Amniotic stem cell (primary cell): ENCODE measurements around the gene FAM184B.
"Not testable (repeated sequence)": the region's sequence is repeated elsewhere in the genome, so short reads cannot be mapped to it uniquely, and the experiment has no call there.

Experiments used
- DNase-seq: peaks from one replicate; lab custom pipeline; 2025; lab: John Stamatoyannopoulos, UW

The FAM184B gene

DNA sequence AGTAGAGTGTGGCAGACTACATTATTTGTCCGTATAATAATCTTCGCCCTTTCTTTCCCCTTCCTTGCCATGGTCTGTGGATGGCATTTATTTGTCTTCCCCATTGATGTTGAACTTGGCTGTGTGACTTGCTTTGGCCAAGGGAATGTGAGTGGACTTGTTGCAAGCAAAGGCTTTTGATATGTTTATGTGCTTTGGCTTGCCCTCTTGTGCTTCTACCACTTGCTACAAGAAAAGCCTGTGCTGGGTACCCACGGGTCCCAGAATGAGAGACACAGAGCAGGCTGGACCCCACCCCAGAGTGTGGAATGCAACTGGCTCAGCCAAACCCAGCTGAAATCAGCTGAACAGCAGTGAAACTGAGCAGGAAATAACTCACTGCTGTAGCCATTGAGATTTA, 63.0 kb downstream of the FAM184B start:
- no peak for DNase-seq

DNA sequence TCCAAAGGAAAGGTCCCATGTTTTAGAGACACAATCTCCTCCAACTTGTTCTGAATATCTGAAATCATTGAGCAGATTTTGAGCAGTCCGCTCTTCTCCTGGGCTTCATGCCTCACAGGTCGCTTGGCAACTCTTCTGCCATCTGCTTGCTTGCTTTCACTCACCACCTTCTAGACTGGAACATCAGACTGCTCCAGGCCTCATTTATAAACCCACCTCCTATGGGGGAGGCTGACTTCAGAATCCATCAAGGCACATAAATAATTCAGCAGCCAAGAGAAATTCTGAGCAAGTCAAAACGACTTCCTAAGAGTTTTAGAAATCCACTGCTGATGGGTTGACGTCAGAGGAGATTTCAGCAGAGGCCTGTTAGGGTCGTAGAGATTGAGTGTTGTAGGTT, 64.1 kb downstream of the FAM184B start:
- no peak for DNase-seq

DNA sequence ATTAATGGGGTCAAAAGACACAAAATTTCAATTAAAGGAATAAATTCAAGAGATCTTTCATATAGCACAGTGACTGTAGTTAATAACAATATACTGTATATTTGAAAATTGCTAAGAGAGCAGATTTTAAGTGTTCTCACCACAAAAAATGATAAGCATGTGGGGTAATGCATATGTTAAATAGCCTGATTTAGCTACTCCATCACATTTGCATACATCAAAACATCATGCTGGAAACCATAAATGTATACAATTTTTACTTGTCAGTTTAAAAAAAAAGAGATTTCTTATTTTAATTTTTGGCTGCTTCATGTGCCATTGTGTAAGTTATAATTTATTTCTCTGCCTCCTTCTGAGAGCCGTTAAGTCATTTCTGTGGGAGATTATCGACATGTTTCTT, 65.9 kb downstream of the FAM184B start:
- no peak for DNase-seq

DNA sequence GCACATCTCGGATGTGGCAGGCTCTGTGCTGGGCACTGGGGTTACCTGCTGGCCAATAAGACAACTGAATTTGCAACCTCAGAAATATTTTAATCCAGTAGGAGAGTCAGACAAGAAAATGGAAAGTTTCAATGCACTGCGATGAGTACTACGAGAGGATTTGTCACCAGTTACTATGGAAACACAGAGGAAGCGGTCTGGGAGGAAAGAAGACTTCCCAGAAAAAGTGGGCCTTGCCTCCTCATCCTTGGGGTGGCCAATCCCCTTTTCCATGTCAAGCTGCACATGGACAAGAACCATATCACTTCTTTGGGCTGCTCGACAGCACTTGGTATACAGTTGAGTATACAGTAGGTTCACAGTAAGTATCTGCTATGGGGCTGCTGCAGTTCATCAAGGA, 67.6 kb downstream of the FAM184B start:
- no peak for DNase-seq

DNA sequence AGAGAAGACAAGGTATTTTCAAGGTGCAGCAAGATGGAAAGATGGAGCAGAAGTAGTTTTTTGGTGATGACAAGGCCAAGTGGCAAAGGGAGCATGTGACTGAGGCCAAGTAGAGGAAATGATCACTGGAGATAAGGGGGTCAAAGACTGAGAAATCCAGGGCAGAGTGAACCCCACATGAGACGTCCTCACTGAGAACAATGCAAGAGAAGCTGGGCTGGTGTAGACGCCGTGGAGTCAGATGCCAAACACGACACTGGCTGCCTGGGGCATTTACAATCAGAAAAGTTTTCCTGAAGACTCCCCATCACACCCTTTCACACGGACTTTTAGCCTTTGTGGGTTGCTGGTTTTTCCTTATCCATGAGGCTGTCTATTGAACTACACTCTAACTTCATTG, 69.3 kb downstream of the FAM184B start:
- DNase-seq = no peak

DNA sequence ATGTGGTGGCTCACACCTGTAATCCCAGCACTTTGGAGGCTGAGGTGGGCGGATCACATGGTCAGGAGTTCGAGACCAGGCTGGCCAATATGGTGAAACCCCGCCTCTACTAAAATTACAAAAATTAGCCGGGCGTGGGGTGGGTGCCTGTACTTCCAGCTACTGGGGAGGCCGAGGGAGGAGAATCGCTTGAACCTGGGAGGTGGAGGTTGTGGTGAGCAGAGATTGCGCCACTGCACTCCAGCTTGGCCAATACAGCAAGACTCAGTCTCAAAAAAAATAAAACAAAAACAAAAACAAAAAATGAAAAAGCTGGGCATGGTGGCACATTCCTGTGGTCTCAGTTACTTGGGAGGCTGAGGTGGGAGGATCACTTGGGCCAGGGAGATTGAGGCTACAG, 70.2 kb downstream of the FAM184B start:
- not testable (repeated sequence) for DNase-seq

DNA sequence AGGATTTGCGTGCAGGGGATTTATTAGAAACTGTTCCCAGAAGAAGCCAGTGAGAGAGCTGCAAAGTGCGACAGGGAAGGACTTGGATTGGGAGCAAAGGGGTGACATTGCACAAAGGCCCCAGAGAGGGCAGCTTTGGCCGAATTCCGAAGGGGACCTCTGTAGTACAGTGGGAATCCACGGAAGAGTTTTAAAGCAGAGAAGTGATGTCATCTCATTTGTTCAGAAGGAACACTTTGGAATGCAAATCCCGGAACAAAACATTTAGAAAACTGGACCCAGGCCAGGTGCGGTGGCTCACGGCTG, 71.7 kb downstream of the FAM184B start:
- no peak for DNase-seq

DNA sequence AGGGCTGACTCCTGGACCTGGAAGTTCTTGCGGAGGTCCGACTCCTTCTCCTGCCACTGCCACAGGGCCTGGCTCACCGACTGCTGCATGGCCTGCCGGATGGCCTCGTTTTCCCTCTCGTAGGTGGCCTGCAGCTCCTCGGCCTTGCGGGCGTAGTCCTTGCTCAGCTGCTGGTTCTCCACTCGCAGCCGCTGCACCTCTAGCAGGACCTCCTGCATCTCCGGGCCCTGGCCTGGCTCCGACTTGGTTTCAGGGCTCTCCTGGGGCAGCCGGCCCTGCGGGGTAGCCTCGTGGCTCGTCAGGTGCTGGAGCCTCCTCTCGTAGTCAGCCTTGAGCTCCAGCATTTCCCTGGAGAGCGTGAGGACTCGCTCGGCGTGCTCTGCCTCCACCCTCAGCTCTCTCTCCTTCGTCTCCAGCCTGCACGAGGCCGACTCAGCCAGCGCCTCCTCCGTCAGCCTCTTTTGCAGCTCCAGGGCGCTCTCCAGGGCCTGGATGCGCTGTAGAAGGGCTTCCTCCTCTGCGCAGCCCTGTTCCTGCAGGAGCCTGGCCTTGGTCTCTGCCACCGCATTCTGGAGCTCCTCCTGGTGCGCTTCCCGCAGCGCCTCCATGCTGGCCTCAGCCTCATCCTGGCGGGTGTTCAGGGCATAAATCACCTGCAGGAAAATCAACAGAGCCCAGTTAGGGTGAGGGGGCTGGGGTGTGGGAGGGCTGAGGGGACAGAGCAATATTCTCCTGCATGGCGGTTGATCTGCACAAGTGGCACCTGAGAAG, 72.2 kb downstream of the FAM184B start:
- no peak for DNase-seq

DNA sequence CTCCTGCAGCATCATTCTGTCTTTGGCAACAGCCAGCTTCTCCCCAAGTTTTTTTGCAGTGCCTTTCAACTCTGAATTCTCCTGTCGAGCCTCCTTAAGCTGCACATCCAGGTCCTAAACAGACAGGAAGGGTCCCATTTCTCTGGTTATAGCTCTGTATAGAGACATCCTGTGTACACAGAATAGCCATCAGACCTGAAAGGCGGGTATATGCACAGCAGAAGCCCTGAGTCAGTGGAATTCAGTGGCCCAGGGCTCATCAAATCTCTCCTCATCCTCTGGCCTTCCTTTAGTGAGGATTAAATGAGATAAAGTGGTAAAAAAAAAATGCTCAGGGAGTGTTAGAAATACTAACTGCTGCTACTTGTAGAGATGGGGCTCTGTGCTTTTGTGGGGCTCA, 73.8 kb downstream of the FAM184B start:
- no peak for DNase-seq

DNA sequence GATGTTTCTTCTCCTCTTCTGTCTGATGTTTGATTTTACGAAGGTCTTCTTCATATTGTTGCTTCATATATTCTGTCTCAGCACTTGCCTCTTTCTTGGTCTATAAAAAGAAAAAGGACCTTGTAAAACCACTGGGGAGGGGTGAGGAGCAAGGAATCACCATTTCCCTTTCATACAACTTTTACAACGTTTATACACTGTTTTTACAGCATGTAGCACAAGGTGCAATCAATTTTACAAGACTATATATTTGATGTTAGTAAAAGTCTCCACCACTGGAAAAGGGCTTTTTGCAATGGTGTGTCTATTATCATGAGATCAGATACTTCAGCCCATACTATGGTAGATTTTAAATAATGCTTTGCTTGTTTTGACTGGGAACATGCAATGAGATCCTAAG, 76.3 kb downstream of the FAM184B start:
- no peak for DNase-seq

DNA sequence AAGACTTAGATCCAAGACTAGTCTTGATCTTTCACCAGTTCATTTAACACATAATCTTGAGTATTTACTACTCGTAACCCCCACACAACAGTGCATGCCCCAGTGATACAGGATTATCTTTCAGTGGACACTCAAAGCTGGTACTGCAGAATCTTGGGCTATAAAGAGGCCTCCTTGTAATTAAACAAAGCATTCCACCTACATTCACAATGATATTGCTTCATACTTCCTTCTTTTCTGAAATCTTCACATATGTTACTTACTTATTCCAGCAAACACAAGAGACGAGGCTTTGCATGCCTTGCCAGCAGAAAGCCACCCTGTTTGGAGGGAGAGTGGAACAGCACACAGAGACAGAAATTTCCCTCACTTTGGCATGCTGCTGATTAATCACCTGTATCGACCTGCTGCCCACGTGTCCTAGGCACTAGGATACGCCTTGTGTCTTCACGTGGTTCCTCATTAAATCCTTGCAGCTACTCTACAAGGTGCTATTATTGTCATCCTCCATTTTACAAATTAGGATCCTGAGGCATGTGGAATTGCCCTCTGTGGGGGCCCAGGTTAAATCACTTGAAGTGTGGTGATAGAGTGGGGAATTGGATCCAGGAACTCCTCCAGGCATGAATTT, 77.3 kb downstream of the FAM184B start:
- DNase-seq = no peak

DNA sequence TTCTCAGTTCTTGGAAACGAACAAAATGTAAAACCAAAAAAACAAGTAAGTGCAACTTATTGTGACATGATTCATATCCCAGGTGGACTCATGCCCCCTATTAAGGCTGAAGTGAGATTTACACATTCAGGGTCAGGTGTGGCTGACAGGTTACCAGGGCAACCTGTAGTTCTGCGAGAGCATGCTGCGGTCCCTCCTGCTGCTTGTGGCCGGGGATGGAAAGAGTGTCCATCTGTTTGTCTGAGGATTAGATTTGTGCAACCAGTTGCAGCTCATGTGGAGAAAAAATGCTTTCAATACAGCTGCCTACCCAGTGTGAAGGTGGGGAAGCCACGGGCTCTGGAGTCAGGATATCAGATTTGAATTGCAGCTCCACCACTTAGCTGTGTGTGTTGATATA, 78.8 kb downstream of the FAM184B start:
- no peak for DNase-seq

DNA sequence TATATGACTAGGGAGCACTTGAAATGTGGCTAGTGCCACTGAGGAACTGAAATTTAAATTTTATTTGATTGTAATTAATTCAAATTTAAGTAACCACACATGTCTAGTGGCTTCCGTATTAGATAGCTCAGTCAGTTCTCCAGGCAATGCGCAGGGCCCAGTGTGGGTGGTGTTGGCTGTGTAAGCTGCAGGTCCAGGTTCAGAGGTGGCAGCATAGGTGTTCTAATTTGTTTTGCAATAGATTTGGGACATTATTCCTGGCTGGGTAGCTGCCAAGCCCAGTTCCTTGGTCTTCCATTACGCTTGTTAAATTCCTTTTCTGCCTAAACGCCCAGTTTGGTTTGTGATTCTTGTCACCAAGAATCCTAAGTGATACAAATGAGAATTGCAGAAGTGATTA, 79.5 kb downstream of the FAM184B start:
- DNase-seq = no peak

DNA sequence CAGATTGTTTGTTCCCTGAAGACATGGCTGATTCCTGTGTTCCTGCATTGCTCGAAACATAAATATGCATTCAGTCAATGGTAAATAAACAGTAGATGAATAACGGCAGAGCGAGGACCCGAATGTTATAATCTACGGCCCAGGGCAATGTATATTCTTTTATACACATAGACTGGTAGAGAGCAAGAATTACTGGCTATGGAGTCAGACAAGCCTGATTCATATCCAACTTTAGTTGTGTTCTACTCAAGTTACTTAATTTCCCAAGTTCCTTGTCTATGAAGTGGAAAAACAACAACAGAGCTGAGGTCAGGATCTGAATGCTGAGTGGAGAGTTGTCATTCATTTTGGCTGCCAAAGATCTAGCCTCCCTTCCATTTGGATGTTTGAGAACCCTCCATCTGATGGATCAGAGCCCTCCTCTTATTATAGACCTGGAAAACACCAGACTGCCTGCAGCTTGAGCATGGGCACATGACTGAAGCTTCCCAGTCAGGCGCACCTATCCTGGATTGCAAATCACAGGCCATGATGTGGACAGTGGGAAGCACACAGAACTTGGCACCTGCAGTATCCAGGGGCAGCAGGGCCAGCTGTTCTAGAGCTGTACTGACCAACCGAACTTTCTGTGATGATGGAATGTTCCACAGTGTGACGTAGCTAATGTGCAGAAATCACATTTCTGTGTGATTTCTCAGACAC, 80.1 kb downstream of the FAM184B start:
- no peak for DNase-seq

DNA sequence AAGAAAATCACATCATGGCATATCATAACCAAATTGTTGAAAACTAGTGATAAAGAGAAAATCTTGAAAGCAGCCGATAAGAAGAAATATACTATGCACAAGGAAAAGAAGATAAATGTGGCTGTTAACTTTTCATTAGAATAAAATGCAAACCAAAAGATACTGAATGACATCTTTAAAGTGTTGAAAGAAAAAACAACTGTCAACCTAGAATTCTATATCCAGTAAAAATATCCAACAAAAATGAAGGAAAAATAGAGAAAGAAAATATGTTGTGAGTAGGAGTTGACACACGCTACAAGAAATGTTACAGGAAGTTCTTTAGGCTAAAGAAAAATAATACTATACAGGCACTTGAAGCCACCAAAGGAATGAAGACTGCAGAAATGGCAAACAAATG, 82.0 kb downstream of the FAM184B start:
- DNase-seq = no peak

DNA sequence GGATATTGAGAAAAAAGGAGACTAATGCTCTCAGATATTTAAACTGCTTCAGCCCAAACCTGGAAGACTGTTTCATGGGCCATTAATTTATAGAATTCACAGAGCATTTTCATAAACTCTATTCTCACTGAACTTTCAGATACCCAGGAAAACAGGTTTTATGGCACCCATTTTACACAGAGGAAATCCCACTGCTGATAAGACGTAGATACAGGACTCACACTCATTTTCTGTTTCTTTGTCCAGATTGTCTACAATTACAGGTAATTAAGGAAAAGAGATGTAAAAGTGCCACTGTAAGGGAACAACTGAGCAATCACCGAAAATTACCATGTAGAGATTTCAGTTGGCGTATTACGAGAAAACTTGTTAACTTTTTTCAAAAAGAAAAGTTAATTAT, 83.3 kb downstream of the FAM184B start:
- DNase-seq = no peak

DNA sequence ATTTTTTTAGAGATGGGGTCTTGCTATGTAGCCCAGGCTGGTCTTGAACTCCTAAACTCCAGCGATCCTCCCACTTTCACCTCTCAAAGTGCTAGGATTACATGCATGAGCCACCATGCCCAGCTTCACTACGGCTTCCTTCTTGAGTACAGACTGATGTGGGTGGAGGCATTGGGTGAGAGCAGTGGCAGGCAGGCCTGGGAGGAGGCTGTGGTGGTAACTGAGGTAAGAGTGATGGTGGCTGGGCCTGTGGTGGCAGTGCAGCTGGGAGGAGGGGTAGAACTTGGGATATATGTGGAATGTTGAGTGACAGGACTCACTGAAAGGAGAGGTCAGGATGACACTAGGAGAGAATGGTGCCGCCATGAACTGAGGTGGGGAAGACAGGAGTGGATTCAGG, 86.1 kb downstream of the FAM184B start:
- DNase-seq = no peak

DNA sequence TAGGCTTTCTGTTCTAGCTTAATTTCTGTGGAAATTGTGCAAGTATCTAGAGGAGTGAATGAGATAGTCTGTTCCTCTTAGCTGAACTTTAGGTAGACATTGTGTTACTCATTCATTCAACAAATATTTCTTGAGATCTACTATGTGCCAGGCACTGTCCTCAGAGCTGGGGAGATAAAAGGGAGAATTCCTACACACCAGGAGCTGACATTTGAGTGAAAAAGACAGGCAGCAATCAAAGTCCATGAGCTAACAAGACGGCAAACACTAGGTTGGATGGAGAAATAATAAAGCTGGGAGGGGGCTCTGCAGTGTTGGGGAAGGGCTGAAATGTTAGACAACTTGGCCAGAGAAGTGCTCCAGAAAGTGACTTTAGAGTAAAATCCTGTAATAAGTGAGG, 86.9 kb downstream of the FAM184B start:
- DNase-seq = no peak

DNA sequence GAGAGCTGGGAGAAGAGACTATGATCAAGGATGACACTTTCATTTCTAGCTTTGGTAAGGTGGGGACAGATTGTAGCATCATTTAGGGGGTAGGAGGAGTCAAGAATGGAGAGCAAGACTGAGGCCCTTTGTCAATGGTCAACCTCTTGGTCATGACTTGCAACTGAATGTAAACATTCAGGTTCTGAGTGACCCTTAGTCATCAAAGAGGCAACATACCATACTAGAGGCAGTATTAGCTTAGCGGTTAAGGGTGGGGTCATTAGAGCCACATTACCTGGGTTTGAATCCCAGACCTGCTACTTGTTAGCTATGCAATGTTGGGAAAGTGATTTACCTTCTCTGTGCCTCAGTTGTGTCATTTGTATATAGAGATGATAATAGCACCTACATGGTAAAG, 90.5 kb downstream of the FAM184B start:
- no peak for DNase-seq

DNA sequence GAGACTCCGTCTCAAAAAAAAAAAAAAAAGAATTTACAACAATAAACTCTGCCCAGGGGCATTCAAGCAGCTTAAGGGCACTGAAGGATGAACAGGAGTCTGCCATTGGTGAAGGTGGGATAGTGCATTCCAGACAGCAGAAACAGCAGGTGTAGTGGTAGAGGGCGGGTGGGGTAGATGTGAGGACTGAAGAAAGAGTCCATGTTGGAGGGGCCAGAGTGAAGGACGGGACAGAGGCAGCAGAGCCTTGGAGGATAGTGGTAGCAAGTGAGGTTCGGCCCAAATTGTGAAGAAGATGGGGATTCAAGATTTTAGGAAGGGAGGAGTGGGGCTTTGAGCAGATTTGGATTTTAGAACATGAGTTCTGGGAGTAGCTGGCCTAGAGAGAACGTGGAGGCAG, 91.3 kb downstream of the FAM184B start:
- DNase-seq = no peak

DNA sequence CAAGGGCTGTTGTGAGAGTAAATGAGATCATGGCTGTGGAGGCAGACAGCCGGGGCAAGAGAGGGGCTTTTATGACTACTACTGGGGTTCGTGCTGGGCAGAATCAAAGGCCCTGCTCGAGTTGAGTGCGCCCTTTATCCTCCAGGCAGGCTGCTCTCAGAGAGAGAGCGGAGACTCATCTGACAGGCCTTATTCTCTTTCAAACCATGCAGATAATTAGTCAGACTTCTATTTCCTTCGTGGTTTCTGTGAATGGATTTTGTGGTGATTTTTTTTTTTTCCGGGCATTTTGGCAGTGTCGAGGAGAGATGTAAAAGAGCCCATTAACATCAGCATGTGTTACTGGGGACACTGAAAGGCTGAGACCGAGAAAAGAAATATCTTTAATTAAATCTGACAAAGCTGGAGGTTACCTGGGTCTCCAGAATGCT, 93.4 kb downstream of the FAM184B start:
- DNase-seq = no peak

DNA sequence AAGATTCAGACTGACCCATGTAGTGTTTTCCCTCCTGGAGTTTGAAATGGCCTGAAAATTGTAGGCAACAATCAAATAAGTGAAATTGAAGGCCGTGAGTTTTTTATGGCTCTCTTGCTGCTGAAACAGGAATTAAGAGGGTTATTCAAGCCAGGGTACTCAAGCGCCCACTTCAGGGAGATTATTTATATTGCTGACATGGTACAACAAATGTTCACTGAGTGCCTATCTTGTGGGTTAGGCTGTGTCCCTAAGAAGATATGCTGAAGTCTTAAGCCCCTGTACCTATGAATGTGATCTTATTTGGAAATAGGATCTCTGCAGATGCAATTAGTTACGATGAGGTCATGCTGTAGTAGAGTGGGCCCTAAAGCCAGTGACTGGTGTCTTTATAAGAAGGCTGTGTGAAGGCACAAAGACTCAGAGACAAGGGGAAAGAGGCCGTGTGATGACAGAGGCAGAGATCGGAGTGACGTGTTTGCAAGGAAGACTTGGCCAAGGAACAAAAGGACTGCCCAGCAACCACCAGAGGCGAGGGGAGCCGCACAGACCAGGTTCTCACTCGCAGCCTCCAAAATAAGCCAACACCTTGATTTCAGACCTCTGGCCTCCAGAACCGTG, 94.1 kb downstream of the FAM184B start:
- no peak for DNase-seq

DNA sequence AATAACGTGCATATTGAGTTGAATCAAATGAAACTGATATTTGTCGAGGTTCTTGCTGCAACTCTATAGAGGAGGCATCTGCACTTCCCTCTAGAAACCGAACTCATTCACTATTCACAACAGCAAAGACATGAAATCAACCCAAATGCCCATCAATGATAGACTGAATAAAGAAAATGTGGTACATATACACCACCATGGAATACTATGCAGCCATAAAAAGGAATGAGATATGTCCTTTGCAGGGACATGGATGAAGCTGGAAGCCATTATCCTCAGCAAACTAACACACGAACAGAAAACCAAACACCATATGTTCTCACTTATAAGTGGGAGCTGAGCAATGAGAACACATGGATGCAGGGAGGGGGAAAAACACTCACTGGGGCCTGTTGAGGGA, 96.8 kb downstream of the FAM184B start:
- not testable (repeated sequence) for DNase-seq
